PC-9 (cell line): ENCODE measurements around the gene SF3B5.

ENCODE experiments used
- CTCF ChIP-seq: fragments of 200-600 bp; sonication (generic); conservative IDR thresholded peaks from 2 replicates; pipeline ENCODE4 v1.6.1; 2017; ENCODE audit warnings: mixed run types, antibody characterized with exemption, mild to moderate bottlenecking, moderate library complexity
- EZH2 ChIP-seq: fragments of 200-600 bp; sonication (generic); IDR thresholded peaks from 2 replicates; pipeline ENCODE4 v1.8.0; 2017; ENCODE audit warnings: antibody characterized with exemption, low read depth

GRCh38 chr6:144073024-144073423, 22.3 kb downstream of the SF3B5 start:
- TF ChIP-seq CTCF (no peak), EZH2 (no peak)
